GM21381 (cell line): ENCODE data around the gene SORCS2.

ENCODE experiments used
- ATAC-seq: cut with Tn5 transposase; IDR thresholded peaks from one replicate; pipeline ENCODE4 v1.9.1; 2021; ENCODE audit warnings: mild to moderate bottlenecking, moderate library complexity; ENCODE audit not compliant: unreplicated experiment

Gene SORCS2

DNA sequence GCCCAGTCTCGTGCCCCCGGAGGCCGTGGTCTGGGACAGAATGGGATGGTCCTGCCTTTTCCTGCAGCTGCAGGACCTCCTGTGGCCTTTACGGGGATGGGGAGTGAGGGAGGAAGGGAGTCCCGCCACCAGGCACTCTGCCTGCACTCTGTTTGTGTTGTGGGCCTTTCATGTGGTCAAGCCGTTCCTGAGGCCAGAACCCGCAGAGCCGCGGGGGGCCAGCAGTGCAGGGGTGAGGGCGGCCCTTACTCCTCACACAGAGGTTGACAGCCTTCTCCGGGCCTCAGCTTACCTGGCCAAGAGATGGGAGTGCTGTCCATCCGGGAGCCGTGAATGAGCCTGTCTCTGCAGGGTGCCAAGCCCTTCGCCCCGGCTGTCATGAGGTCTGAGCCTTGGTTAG is 516.6 kb downstream of the SORCS2 start:
- no peak for ATAC-seq

DNA sequence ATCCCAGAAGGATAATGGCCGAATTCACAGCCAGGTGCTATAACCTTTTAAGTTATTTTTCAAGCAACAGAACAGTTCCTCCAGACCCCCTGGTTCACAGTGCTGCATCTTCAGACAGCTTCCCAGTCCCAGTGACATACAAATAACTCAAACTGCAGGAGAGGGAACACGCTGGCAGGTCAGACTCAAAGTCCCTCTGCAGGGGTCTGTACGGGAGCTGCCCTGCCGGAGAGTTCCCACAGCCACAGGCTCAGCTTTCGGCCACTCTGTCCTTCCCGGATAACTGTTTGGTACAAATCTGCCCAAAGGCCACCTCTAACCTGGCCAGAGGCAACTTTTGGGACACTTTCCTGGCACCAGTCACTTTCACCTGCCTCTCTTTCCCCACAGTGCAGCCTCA is 517.1 kb downstream of the SORCS2 start:
- ATAC-seq, result no peak

- no peak for ATAC-seq
Measured at GRCh38 chr4:7710126-7710525, 517.8 kb downstream of the SORCS2 start.

DNA sequence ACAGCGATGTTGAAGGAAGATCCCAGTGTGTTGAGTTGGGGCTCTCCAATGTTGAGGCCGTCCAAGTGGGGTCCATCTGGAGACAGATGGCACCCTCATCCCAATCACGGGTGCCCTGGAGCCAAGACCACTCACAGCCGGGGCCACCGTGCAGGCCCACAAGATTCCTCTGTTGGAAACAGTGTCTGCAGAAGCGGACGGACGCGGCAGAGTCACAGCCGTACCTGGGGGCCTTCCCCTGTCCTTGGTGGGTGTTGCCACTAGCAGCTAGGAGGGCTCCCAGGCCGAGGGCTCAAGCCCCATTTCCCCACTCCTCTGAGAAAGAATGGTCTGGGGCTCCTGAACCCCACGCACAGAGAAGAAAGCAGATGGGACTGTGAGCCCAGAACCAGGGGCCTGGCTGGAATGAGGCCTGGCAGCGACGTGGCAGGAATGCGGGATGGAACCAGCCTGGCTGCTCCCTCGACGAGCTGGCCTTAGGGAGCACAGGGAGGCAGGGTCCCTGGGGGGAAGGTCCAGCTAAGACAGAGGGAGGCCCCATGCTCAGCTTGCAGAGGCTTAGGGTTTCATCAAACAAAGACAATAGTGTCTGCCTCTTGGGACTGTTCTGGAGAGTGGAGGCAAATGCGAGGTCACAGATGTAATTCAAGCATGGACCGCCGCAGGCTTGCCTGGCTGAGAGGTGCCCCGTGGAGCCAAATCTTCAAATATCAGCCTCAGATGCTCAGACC is 518.4 kb downstream of the SORCS2 start:
- ATAC-seq, result no peak

GRCh38 chr4:7711307-7711963 is 519.1 kb downstream of the SORCS2 start:
- ATAC-seq, result no peak

- no peak for ATAC-seq
Measured at GRCh38 chr4:7712021-7712671, 519.8 kb downstream of the SORCS2 start.

DNA sequence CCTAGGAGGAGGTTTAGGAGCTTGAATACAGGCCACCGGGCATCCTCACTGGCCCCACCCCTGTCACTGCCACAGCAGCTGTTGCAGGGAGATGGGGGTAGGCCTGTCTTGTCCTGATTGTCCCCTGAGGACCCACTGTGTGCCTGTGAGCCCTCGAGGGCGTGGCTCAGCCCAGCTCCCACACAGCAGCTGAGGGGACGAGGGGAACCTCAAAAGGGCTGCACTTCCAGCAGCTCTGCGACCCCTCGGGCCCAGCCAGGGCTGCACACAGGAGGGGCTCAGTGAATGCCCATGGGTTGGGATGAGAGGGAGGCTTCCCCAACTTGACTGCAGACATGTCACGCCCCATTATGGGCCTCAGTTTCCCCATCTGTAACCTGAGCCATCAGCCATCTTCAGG is 521.4 kb downstream of the SORCS2 start:
- ATAC-seq, result no peak

DNA sequence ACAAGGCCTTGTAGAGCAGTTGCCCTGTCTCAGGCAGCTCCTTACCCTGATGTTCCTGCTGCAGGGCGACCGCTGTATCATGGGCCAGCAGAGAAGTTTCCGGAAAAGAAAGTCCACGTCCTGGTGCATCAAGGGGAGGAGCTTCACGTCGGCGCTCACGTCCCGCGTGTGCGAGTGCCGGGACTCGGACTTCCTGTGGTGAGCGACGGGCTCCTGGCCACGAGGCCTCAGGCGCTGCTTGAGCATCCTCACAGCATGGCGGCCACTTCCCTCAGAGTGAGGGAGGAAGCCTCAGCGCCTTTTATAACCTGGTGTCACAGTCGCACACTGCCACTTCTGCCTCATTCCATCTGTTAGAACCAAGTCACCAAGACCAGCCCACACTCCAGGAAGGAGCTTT is 521.8 kb downstream of the SORCS2 start:
- ATAC-seq, result no peak

- ATAC-seq, result no peak
Measured at GRCh38 chr4:7714738-7715137, 522.4 kb downstream of the SORCS2 start.

DNA sequence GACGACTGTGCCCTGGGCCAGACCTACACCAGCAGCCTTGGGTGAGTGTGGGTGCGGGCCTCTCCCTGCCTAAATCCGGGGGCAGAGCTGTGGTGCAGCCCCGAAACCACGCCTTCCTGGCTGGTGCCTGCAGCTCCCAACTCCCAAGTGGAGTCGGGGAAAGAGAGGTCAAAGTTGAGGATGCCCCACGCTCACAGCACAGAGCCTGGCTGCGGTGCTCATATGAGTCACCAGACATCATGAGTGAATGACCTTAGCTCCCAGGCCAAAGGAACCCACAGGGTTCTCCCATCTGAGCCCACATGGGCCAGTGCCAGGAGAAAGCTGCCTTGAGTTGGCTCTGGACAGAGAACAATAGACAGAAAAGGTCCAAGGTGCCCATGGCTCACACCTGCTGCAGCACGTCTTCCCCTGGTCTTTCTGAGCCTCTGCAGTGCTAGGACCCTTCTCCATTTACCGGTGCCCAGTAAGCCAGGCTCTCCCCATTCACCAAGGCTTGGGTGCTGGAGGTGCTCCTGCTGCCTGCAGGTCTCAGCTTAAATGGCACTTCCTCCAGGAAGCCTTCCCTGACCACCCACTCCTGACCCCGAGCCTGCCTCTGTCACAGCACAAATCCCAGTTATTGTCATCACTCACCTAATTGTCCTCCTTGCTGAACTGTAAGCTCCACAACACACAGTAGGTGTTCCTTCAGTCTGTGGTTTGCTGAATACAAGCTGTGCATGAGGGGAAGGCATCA is 523.1 kb downstream of the SORCS2 start:
- ATAC-seq, result no peak

DNA sequence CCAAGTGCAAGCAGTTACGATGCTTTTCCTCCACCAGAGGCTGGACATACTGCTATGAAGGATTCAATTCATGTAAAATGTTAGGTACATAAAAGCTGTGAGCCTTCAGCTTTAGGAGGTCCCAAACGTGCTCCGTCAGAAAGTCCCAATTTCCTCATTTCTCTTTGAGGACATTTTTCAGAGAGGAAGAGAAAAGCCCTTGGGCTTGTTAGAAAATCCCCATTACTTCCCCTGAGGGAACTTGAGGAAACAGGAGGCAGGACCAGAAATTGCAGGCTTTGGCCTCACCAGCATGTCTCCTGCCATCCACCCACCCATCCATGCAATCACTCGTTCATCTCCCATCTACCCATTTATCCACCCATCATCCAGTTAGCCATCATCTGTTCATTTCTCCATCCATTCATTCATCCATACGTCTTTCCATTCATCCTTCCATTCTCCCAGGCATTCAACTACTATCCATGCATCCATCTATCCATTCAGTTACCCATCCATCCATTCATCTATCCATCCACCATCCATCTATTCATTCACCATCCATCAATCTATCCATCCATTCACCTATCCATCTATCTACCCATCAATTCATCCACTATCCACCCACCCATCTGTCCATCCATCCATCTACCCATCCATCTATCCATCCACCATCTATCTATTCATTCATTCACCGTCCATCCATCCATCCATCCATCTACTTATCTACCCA is 523.8 kb downstream of the SORCS2 start:
- no peak for ATAC-seq

DNA sequence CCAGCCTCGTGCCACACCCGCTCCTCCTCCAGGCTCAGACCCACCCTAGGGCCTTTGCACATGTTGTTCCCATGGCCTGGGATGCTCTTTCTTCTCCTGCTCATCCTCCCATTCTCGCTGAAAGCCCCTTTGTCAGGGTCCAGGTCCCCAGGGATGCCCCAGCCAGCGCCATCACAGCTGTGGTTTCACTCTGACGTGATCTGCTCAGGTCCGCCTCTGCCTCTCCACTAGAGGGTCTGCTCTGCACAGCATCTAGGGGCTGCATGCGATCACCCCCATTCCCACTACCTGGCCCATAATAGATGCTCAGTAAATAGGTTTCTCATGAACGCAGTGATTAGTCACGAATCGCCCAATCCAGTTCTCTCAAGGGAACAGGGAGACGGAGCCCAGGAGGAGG is 524.8 kb downstream of the SORCS2 start:
- ATAC-seq, result no peak

- ATAC-seq, result no peak
Measured at GRCh38 chr4:7717946-7718490, 525.7 kb downstream of the SORCS2 start.

- no peak for ATAC-seq
Measured at GRCh38 chr4:7719354-7720174, 527.2 kb downstream of the SORCS2 start.

DNA sequence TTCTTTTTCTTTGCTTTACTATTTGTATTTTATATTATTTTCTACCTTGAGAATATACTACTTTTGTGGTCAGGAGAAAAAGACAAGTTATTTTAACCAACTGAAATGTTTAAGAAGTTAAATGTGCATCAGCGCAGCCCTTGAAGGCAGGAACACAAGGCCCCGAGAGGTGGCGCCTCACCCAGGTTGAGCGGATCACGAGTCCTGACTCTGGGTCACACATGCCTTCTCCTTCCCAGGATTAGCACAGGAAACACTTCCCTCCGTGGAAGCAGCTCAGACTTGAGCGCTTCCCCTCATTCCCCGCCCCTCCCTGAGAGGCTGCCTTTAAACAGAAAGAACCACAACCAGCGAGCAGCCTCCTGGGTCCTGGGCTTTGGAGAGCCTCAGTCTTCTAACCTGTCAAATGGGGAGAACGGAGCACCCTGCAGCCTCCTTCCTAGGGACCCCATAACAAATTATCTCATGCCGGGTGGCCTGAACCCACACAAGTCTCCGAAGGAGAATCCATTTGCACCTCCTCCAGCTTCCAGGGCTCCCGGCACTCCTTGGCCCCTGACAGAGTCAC is 529.7 kb downstream of the SORCS2 start:
- no peak for ATAC-seq

- no peak for ATAC-seq
Measured at GRCh38 chr4:7722766-7723387, 530.5 kb downstream of the SORCS2 start.

DNA sequence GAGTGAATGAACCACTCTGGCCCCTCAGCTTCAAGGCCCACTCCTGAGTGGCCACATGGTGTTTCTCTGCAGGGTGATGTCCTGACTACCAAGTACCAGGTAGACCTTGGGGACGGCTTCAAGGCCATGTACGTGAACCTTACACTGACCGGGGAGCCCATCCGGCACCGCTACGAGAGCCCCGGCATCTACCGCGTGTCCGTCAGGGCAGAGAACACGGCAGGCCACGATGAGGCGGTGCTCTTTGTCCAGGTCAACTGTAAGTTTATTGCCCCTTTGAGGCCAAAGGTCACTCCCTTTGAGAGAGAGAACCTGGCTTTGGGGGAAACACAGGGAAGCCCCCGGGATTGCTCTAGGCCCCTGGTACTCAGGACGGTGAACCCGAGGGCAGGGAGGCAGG is 531.3 kb downstream of the SORCS2 start:
- ATAC-seq, result no peak

DNA sequence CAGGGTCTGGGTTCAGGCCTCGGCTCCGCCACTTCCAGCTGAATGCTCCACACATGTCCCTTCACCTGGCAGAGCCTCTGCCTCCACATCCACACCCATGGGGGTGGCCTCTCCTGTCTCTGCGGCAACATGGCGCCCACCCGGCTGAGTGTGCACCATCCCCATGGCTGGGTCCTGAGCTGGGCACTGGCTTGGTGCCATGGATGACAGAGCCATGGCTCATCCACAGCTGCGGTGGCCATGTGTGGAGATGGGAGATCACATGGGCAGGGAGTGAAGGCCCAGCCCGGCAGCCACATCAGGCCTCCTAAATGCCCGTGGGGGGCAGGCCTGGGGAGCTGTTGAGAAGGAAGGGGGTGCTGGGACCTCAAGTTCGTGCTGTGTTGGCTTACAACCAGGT is 533.6 kb downstream of the SORCS2 start:
- no peak for ATAC-seq
